Measurements from ENCODE around the gene CDH13.

The CDH13 gene

DNA sequence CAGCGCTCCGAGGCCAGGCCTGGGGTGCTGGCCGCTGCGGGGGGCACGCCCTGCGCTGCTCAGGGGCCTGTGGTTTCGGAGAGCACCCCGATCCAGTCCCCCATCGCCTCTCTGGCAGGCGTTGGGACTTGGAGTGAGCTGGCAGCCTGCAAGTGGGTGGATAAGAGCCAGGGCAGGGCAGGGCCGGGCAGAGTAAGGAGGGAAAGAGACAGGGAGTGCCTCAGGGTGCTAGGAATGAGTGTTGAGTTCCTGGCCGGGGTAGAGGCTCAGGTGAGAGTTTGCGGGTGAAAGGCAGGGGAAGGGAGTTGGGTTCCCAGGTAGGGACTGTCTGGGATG is 1.3 kb downstream of the CDH13 start:
- no peak for DNase-seq (ENCODE audit: low spot score)

DNA sequence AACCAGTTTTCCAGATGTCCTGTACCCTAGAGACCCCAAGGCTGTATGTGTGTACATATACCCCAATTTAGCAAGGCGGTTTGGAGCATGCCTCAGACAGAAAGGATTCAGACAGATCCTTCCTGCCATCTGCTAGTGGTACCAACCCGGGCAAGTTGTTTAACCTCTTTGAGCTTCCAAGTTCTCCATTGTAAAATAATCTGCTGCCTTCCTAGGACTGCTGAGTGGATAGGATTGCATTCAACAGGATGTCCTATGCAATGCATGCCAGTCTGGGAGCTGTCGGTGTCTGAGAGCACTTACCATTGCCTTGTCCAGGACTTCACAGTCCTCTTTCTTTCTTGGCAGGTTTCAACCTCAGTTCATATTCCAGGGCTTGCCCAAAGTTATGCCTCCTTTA is 1.9 kb downstream of the CDH13 start:
- no peak for DNase-seq (ENCODE audit: low spot score)

DNA sequence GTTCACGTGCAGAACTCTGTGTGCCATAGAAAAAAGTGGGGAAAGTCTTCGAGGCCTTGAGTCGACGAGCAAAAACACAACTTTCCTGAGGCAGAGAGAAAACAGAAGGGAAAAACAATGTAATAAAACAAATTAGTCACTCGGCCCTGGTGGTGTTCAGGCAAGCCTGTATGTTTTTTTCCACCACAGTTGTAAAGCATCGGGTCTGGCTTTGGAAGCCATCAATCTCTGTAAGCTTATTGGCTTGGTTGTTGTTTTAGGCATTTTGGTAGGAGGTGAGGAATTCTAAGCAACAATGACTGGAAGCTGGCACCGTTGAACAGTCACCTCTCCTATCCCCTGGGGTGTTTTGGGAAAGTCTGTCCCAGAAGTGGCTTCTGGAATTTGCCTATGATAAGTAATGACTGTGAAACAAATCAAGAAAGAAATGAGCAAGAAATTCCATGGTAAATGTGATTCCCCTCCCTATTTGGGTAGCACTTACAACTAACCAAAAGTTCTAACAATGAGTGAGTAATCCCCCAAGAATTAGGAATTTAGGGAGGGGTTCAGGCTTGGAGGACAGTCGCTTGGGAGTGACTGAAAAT is 2.8 kb downstream of the CDH13 start:
- DNase-seq (ENCODE audit: low spot score) = peak; percentile 64

DNA sequence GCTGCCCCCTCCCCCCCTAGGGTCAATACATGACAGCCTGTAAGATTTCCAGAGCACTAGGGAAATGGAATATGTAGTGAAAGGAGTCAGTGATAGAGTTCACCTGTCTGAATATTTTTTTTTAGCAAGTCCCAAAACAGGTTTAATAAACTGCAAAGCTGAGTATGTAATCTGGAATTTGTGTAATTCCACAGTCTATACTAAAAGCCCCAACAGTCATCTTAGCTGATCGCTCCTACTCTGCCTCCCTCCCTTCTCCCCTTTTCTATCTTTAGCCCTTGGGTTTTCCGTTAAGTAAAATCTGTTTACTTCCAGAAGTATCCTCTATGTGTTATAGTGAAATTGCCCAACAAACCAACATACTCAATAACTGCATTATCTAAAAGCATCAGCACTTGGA is 3.5 kb downstream of the CDH13 start:
- DNase-seq (ENCODE audit: low spot score) = no peak

DNA sequence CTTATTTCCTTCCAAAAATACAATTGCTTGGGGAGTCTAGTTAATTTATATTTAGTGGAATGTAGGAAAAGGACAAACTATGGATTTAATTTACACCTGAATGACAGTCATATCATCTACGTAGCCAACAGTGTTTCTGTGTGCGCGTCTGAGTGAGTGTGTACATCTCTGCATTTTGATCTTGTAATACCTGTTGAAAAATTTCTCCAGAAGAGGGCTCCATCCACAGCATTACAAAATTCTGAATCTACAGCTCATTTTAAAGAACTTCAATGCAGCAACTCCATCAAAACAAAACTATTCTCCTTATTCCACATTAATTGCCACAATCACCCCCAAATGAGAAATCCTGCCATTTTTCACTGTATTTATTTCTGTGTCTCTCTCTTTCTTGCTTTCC is 3.9 kb downstream of the CDH13 start:
- no peak for DNase-seq (ENCODE audit: low spot score)

DNA sequence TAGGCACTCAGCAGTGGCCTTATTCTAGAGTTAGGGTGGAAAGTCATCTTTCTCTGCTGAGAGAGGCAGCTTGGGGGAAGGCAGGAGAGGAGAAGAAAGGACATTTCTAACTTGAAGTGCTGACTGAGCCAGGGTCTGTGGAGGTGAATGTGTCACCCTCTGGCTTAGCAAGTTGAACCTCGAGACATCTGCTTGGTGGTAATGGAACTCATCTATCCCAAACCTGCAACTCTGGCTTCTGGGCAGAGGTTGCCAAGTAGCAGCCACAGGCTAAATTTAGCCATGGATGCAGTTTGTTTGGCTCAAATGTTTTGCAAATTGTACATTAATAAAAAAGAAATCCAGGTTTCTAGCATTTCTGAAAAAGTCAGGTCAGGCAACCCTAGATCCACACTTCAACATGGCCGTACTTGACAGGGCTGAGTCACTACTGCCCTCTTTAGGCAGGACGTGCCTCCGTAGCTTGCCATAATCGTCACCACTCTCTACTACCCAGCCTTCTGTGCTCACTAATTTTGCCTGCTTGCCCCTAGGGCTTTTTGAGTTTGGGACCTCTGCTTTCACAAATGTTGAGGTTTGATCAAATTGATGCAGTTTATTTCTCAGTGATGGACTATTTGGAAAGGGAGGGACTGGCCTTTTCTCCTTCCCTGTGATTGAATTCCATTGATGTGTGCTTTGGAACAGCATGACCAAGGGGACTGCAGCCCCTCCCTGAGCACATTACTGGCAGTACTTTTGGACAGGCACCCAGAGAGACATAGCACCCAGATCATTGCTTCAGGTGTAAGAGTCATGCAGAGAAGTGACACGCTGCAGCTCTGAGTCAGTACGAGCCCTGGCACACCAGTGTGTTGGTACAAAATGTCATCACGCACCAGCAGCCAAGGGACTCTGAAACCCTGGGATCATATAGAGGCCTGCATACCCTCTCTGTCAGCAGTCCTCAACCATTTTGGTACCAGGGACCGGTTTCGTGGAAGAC is 5.2 kb downstream of the CDH13 start:
- no peak for DNase-seq (ENCODE audit: low spot score)

DNA sequence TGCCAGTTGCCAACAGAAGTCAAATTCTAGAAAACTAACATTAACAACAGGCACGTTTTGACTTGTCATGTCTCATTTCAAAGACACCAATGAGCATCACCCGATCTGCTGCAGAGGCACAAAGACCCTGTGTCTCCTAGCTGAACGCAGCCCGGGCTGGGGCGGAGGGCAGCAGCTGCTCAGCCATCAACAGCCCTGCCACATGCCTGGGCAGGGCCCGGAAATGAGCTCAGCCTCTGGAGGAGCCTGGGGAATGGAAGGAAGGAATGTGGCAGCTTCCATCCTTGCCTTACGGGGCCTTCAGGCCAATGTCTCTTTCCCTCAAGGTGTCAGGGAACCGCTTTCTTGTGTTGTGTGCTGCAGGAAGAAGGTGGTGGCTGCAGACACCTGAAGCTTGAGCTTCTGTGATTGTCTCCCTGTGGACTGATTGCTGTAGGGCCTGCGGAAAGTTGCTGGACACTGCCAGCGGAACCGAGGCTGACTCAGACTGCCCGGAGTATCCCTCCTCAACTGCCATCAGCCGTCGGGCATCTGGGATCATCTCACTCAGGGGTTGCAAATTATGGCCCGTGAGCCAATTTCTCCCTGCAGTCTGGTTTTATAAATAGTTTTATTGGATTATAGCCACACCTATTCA is 7.3 kb downstream of the CDH13 start:
- no peak for DNase-seq (ENCODE audit: low spot score)

DNA sequence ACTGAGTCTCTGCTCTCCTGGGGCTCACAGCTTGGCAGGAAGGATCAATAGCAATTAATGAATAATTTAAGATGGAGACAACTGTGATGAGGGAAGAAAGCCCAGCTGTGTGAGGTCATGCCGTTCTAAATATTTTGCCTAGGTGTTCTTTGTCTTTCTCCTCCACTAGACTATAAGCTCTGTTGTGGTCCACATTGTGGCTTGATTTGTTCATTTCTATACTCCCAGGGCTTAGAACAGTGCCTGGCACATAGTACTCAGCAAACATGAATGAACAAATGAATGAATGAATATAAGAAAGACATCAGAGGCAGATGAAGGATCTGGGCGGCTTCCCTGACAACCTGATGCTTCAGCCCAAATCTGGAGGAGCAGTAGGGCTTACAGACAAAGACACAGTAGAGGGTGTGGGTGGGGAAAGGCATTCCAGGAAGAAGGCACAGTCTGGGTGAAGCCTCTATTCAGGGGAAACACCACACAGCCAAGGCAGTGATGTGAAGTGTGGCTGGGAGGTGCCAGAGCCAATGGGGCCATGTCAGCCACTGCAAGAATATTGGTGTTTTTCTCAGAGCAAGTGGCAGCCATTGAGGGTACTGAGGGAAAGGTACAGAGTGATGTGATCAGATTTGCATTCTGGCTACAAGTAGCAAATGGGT is 8.3 kb downstream of the CDH13 start:
- no peak for DNase-seq (ENCODE audit: low spot score)

DNA sequence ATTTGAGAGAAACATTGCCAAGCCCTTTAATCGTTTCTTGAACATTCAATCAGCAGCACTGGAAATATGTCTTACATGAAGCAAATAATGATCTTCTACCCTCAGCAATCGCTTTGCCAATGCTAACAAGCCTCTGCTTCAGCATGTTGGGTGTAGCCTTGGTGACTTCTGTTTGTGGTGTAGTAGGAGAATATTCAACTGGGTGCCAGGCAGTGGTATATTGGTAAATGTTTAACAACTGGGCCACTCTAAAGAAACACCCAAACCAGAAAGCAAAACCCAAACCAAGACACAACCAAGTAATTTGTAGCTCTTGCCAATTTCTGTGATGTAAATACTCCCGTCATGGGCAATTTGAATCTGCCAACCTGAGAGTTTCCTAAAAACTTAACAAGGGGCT is 9.7 kb downstream of the CDH13 start:
- peak; percentile 73 for DNase-seq (ENCODE audit: low spot score)

DNA sequence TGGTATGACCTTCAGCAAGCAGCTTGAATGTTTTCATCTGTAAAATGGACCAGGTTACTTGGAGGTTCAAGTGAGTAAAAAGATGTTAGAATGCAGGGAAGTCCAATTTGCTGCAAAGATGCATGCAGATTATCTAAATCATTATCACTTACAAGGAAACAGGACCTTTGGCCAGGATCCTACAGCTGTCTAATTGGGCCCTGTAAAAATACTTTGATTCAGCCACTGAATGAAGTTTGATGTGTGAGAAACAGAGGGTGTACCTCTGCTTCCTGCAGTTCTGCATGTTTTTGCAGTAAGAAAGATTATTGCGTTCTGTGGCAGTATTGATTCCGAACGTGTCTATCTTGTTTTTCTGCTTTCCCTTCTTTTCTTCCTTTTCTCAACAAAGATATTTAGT is 10.2 kb downstream of the CDH13 start:
- DNase-seq (ENCODE audit: low spot score) = no peak

DNA sequence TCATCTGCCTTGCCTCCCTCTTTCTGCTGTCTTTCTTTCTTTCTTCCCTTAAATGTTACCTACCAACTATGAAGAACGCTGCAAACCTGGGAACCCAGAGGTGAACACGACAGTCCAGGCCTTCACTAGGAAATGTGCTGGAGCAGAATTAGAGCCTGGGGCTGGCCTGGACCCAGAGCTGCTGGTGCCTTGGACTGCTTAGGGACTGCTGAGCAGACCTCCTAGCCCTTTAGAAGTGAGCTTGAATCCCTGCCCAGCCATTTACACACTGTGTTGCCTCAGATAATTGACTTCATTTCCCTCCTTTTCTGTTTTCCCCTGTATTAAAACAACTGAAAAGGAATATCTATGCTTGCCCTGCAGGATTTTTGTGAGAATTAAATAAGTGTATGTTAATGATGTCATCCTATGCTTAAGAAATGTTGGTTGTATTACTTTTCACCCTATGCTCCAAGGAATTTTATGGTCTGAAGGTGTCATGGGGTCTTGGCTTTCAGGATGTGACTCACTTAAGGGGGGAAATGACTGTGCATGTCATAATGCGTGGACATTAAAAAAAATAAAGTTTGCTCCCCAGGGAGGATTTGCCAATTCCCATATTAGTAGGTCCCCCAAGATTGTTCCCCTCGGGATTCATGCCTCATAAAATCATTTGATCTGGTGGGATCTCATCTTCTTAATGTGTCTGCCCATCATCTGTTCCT is 11.5 kb downstream of the CDH13 start:
- peak; percentile 72 for DNase-seq (ENCODE audit: low spot score)

DNA sequence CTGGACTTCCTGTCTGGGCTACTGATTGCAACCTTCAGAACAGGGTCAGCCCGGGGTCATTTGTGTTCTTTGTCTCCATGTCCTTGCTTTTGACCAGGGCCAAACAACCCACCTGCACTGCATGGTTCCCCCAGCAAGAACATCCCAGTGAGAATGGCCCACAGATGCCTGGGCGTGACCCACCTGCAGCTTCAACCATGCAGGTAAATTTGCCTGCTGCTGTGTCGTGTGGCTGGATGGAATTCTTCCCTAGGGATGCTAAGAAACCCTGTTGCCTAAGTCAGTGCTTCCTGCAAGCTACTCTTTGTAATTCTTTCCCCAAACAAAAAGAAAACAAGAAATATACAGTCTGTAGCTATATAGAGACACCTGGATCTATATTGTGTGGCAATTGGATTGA is 12.5 kb downstream of the CDH13 start:
- peak; percentile 50 for DNase-seq (ENCODE audit: low spot score)

DNA sequence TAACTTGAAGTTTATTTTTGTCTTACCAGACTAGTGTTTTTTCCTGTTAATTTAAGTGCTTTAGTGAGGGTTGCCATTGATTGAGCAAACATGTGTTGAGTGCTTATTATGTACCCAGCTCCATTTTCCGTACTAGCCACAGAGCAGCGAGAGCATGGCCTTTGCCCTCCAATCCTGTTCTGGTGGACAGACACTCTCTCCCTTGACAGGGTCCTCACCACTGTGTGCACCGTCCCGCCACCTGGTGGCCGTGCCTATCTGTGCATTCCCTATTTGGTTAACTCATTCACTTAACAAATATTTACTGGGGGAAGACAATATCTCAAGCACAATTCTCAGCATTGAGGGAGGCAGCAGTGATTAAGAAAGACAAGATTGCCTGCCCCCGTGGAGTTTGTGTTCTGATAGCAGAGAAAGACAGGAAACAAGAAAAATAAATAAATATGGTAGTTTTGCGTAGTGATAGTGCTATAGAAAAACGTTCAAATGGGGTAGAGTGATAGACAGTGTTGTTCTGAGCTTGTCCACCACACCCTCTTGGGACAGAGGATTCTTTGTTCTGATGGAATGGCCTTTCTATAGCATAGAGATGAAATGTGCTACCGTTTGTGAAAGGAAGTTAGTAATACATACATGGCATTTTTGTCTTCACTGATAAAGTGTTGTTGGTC is 13.0 kb downstream of the CDH13 start:
- peak; percentile 58 for DNase-seq (ENCODE audit: low spot score)

DNA sequence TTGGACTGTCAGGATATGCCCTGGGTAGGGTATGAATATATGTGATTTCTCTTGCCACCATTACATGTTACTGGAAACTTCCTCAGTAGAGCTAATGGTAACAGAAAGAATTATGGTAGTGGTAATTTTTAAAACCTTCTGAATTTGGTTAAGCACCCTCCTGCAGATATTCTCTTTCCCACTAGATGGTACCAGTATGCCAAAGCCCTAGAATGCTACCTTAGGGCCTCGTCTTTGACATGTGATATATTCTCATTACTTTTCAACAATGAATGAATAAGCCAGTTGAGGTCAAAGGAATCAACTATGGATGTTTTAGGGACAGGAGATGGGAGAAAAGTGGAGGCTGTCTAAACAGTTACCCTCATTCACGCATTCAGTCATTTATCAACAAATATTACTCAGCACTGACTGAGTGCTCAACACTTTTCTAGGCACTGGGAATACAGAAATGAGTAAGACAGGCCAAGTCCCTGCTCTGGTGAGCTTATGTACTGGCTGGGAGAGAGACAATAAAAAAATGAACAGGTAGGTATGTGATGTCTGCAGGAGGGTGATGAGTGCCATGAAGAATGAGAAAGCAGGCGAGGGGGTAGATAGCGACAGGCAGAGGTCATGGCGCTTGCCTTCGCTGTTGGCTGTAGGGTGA is 14.7 kb downstream of the CDH13 start:
- peak; percentile 42 for DNase-seq (ENCODE audit: low spot score)

DNA sequence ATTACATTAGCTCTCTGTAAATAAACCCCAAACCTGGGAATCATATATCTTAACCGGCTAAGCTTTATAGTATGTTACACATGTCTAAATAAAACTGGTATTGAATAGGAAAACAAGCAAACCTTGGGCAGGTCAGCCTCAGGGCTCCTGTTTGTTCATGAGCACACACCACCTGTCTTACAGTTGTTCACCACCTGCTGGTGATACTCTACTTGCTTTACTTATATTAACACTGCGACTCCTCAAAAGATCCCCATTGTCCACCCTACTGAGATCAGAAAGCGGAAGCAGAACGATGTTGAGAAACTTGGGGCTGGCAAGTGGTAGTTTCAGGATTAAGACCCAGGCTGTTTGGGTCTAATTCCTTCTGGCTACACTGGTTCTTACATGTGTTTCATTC is 16.4 kb downstream of the CDH13 start:
- no peak for DNase-seq (ENCODE audit: low spot score)

DNA sequence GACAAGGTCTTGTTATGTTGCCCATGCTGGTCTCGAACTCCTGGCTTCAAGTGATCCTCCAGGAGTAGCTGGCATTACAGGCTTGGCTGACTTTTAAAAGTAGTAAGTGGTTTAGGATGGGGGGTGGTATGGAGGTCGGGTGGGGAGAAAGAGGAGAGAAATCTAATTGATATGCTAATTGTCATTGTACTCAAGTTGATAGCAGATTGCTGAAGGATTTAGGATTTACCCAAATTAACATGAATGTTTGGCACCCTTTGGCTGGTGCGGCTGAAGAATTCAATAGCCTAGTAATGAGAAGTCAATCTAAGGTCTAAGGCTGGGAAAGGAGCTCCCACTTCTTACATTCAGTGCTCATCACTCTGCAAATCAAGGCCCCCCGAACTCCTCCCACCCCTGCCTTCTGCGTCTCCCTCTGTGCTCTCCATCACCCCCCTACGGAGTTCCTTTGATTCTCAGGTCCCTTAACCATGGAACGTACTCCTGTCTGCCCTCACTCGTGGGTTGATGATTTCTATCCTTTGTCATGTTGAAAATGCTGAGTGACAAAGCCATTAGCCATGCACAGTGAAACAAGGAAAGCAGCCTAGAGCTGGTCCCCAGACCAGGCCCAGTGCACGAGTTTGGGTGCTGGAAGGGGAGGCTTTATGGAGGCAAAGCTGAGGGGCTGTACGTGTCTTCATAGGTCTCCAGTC is 17.3 kb downstream of the CDH13 start:
- DNase-seq (ENCODE audit: low spot score) = no peak

DNA sequence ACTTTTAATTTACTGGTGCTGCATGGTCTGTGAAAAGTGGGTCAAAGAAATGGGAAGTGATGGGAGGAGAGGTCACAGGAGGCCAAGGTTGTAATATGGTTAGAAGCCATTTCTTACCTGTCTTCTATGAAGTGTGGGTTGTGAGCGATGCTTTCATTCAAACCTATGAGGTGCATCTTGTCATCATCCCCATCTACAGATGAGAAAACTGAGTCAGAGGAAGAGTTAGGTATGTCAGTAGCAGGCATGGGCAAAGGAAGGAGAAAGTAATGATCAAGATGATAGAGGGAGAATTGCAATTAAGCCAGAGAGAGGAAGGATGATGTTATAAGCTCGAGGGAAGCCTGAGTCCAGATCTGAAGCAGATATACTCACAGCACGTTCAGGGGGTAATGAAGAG is 19.7 kb downstream of the CDH13 start:
- DNase-seq (ENCODE audit: low spot score) = no peak

DNA sequence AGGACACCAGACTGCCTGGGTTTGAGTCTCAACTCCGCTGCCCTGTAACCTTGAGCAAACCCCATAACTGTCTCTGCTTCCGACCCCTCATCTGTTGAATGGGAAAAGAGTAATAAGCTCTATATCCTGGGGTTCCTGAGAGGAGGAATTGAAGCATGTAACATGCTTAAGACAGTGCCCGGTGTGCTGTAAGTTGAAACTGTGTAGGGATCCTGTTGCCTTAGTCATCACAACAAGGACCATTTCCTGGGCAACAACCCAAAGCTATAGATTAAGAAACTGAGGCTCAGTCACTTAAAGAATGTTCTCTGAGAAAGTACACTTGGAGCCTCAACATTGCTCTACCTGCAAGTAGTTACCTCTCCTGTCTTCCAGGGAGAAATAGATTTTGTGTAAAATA is 23.0 kb downstream of the CDH13 start:
- DNase-seq (ENCODE audit: low spot score) = no peak

DNA sequence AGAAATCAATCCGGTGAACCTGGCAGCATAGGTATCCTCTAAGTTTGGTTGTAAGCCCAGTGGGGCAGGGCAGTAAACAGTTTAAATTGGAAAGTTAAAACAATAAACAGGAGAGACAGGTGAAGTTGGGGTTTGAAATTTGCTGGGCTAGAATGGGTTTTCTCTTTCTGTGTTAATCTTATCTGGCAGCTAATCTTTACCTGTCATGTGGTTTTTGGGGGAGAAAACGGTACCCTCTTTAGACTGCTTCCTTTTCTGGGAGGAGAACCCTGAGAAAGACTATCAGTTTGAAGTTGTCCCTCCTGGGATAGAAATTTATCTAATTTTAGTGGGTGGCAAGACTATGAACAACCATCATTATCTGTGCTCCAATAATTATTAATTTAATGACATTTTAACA is 24.0 kb downstream of the CDH13 start:
- no peak for DNase-seq (ENCODE audit: low spot score)

DNA sequence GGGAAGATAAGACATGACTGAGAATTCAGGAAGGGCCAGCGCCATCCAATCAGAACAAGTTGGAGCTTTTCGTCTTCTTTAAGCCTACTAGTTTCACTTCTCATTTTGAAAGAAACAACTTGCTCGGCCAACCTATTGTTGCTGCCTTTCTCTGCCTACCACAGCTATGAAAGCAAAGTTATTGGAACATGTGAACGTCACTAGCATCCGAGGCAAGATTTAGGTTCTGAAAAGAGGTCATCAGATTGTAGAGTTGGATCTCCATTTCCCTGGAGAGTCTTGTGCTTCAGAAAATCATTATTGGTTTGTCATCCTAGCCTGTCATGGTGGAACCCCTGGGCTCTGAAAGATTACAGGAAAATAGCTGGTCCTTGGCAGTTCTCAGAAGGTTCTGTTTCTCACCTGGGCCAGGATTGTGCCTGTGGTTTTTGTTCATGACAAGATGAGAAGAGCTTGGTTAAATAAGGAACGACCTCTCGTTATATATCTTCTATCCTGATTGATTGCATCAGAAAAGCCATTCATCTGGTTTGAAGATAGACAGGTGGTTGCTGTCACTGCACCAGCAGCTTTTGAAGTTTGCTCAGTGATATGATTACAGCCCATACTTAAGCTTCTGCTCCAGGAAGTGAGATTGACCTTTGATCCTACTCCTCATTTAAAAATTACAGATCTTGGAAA is 25.3 kb downstream of the CDH13 start:
- DNase-seq (ENCODE audit: low spot score) = no peak
